ENCODE results near the gene DMD.

DMD gene

DNA sequence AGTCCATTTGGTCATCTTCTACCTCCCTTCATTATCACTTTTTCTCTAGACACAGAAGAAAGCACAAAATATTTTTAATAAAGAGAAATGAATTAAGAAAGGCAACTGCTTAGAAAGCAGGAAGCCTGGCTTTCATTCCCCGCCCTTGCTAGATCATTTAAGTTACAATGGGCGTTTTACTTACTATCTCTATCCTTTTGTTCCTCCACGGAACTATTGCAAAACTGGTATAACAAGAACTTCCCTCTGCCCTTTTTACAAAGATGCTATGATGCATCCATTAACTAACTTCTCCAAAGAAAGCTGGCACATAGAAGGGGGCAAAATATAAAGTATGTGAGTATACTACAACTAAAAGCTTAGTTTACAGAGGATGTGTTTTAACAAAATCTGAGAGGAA lies 1705.0 kb downstream of the DMD start:
- TF ChIP-seq REST (IDR thresholded peaks at IDR 0.05; ENCODE audit: insufficient read depth in 1 of 2, low read depth in 2 of 2, low read length in 2 of 2) (no peak), FOXP2 (optimal IDR thresholded peaks at IDR 0.05; ENCODE audit: borderline replicate concordance, extremely low read depth, extremely low read length, insufficient read depth) (no peak), SIN3A (IDR thresholded peaks at IDR 0.05; ENCODE audit: borderline replicate concordance, insufficient read depth, low read length) (no peak), TAF1 (IDR thresholded peaks at IDR 0.05; ENCODE audit: borderline replicate concordance, insufficient read depth, low read length) (no peak), POLR2AphosphoS5 (IDR thresholded peaks at IDR 0.05; ENCODE audit: low read depth, low read length) (no peak)

GRCh38 chrX:31500921-31501320 lies 1710.4 kb downstream of the DMD start:
- TF ChIP-seq FOXP2 (optimal IDR thresholded peaks at IDR 0.05; ENCODE audit: borderline replicate concordance, extremely low read depth, extremely low read length, insufficient read depth), result no peak
- no peak for TF ChIP-seq SIN3A (IDR thresholded peaks at IDR 0.05; ENCODE audit: borderline replicate concordance, insufficient read depth, low read length)
- no peak for TF ChIP-seq POLR2AphosphoS5 (IDR thresholded peaks at IDR 0.05; ENCODE audit: low read depth, low read length)
- TF ChIP-seq TAF1 (IDR thresholded peaks at IDR 0.05; ENCODE audit: borderline replicate concordance, insufficient read depth, low read length), result no peak
- no peak for TF ChIP-seq REST (IDR thresholded peaks at IDR 0.05; ENCODE audit: insufficient read depth in 1 of 2, low read depth in 2 of 2, low read length in 2 of 2)

DNA sequence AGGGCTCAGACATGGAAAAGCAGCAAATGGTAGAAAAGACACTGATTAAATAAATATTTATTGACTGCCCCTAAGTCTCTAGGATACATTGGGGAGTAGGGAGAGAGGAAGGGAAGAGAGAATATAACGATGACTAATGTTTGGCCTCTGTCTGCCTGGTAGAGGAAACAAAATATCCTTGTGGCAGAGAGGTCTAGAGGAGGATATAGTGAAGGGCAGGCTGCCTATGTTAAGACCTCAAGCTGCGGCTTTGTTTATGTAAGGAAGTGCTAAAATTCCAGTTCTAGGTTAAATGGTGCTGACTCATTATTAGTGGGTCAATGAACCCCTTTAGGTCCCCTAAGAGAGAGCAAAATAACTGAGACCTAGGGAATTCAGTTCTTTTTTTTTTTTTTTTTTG lies 1712.2 kb downstream of the DMD start:
- TF ChIP-seq FOXP2 (optimal IDR thresholded peaks at IDR 0.05; ENCODE audit: borderline replicate concordance, extremely low read depth, extremely low read length, insufficient read depth) (no peak), TAF1 (IDR thresholded peaks at IDR 0.05; ENCODE audit: borderline replicate concordance, insufficient read depth, low read length) (no peak), POLR2AphosphoS5 (IDR thresholded peaks at IDR 0.05; ENCODE audit: low read depth, low read length) (no peak), REST (IDR thresholded peaks at IDR 0.05; ENCODE audit: insufficient read depth in 1 of 2, low read depth in 2 of 2, low read length in 2 of 2) (no peak), SIN3A (IDR thresholded peaks at IDR 0.05; ENCODE audit: borderline replicate concordance, insufficient read depth, low read length) (no peak)

DNA sequence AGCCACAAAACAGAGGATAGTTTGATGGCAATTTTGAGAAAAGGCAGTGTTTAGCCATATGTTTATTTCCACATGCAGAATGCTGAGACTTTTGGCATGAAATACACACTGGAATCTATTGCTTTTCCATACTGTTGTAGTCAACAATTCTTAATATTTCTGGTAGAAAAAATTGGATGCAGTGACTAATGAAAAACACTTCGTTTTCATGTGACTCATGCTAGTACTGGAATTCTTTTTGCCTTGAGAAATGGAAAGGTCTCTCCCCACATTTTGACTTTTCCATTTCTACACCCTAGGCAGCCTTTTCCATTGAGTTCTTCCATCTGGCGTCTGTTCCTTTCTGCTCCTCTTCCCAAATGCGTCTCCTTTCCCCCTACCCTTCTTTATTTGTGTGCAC lies 1714.3 kb downstream of the DMD start:
- TF ChIP-seq REST (IDR thresholded peaks at IDR 0.05; ENCODE audit: insufficient read depth in 1 of 2, low read depth in 2 of 2, low read length in 2 of 2), result no peak
- no peak for TF ChIP-seq POLR2AphosphoS5 (IDR thresholded peaks at IDR 0.05; ENCODE audit: low read depth, low read length)
- no peak for TF ChIP-seq SIN3A (IDR thresholded peaks at IDR 0.05; ENCODE audit: borderline replicate concordance, insufficient read depth, low read length)

GRCh38 chrX:31487951-31488350 lies 1723.4 kb downstream of the DMD start:
- TF ChIP-seq REST (IDR thresholded peaks at IDR 0.05; ENCODE audit: insufficient read depth in 1 of 2, low read depth in 2 of 2, low read length in 2 of 2), result no peak
- no peak for TF ChIP-seq SIN3A (IDR thresholded peaks at IDR 0.05; ENCODE audit: borderline replicate concordance, insufficient read depth, low read length)
- TF ChIP-seq FOXP2 (optimal IDR thresholded peaks at IDR 0.05; ENCODE audit: borderline replicate concordance, extremely low read depth, extremely low read length, insufficient read depth), result no peak
- TF ChIP-seq TAF1 (IDR thresholded peaks at IDR 0.05; ENCODE audit: borderline replicate concordance, insufficient read depth, low read length), result no peak
- no peak for TF ChIP-seq POLR2AphosphoS5 (IDR thresholded peaks at IDR 0.05; ENCODE audit: low read depth, low read length)
